GM18520 (cell line): ENCODE measurements around the gene ZNF195.
"Not testable (repeated sequence)": the region's sequence is repeated elsewhere in the genome, so short reads cannot be mapped to it uniquely, and the experiment has no call there.

Experiments used
- ATAC-seq: cut with Tn5 transposase; IDR thresholded peaks from one replicate; pipeline ENCODE4 v1.9.1; 2021; ENCODE audit not compliant: unreplicated experiment

Gene ZNF195

GRCh38 chr11:3378426-3379423 is at the start of gene ZNF195:
Gene ZNF195, minus strand, starts transcription at chr11:3379146. Its CDS starts 106 bp downstream, at chr11:3379040.
- peak; percentile 98 for ATAC-seq

- not testable (repeated sequence) for ATAC-seq
These were observed 49.1 kb upstream of the ZNF195 start for GRCh38 chr11:3428076-3428475.

- ATAC-seq = not testable (repeated sequence)
These were observed 47.6 kb upstream of the ZNF195 start for GRCh38 chr11:3426541-3426940.

GRCh38 chr11:3423928-3424327 is 45.0 kb upstream of the ZNF195 start:
- ATAC-seq = not testable (repeated sequence)

GRCh38 chr11:3423138-3423731 is 44.3 kb upstream of the ZNF195 start:
- not testable (repeated sequence) for ATAC-seq

GRCh38 chr11:3422380-3423137 is 43.6 kb upstream of the ZNF195 start:
- ATAC-seq = peak; percentile 64

GRCh38 chr11:3421608-3422379 is 42.8 kb upstream of the ZNF195 start:
- peak; percentile 9 for ATAC-seq

- ATAC-seq = not testable (repeated sequence)
These were observed 41.5 kb upstream of the ZNF195 start for GRCh38 chr11:3420281-3421042.

GRCh38 chr11:3419496-3419895 is 40.5 kb upstream of the ZNF195 start:
- not testable (repeated sequence) for ATAC-seq

GRCh38 chr11:3417047-3417446 is 38.1 kb upstream of the ZNF195 start:
- not testable (repeated sequence) for ATAC-seq

GRCh38 chr11:3415301-3415700 is 36.4 kb upstream of the ZNF195 start:
- not testable (repeated sequence) for ATAC-seq

GRCh38 chr11:3413666-3414065 is 34.7 kb upstream of the ZNF195 start:
- not testable (repeated sequence) for ATAC-seq

- no peak for ATAC-seq
These were observed 33.9 kb upstream of the ZNF195 start for GRCh38 chr11:3412837-3413236.

GRCh38 chr11:3408722-3409121 is 29.8 kb upstream of the ZNF195 start:
- not testable (repeated sequence) for ATAC-seq

- not testable (repeated sequence) for ATAC-seq
These were observed 29.2 kb upstream of the ZNF195 start for GRCh38 chr11:3408058-3408605.

GRCh38 chr11:3406937-3407336 is 28.0 kb upstream of the ZNF195 start:
- ATAC-seq = not testable (repeated sequence)

GRCh38 chr11:3406223-3406875 is 27.4 kb upstream of the ZNF195 start:
- not testable (repeated sequence) for ATAC-seq

- not testable (repeated sequence) for ATAC-seq
These were observed 25.4 kb upstream of the ZNF195 start for GRCh38 chr11:3404076-3404925.
